GM13976 (cell line): Measurements from ENCODE around the gene CORIN.

ENCODE experiments used
- DNase-seq: peaks from one replicate; pipeline ENCODE4 v3.0.0; 2012; ENCODE audit warnings: low spot score
- CTCF ChIP-seq: IDR thresholded peaks from 2 replicates; pipeline ENCODE4 v1.5.1; 2012; ENCODE audit warnings: borderline replicate concordance, mild to moderate bottlenecking; ENCODE audit not compliant: insufficient read depth; ENCODE audit errors: extremely low read depth, missing control alignments, control extremely low read depth
- in situ Hi-C: fragments of 300-500 bp; cut with MboI; formaldehyde crosslinking; loops from one replicate; pipeline ENCODE4 v1.12.0; 2022; ENCODE audit warnings: low sequenced_read_pairs, mixed read lengths, inconsistent platforms; ENCODE audit not compliant: unreplicated experiment

Gene CORIN

GRCh38 chr4:47572981-47573380 is 264.9 kb downstream of the CORIN start:
- no peak for TF ChIP-seq CTCF
- in situ Hi-C loops: no loop called here
- no peak for DNase-seq

DNA sequence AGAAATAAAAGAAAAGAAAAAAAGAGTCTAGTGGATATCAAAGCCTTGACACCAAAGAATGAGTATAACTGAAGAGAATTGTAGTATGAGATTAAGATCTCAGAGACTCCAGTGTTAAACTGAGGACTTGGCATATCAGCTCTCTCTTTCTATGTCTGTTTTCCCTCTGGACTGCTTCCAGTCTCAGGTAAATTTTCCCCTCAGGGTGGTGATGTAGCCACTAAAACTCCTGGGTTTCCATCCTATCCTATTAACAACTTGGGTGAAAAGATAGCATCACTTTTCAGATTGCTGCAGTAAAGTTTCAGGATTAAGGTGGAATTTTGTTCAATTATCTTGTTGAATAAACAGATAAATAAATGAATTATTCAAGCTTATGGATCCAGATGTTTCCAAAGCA is 267.1 kb downstream of the CORIN start:
- in situ Hi-C loops: no loop called here
- no peak for TF ChIP-seq CTCF
- no peak for DNase-seq

DNA sequence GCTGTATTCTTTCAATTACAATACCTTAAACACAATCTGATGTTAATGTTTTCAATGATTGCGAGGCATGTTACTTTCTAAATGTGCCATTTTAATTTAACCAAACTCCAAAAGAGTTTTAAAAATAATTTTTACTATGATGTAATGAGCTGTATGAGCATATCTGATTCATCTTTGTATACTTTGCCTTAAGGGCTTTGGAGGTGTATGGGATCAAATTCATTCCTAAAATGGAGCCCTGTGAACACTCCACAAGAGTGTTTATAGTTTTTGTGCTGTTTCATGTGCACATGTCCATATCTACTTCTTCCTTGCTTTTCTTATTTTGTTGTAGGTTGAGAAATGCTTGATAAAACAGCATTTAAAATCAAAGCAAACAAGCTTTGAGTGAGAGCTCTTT is 270.4 kb downstream of the CORIN start:
- TF ChIP-seq CTCF: no peak
- no peak for DNase-seq
- in situ Hi-C loops: no loop called here

DNA sequence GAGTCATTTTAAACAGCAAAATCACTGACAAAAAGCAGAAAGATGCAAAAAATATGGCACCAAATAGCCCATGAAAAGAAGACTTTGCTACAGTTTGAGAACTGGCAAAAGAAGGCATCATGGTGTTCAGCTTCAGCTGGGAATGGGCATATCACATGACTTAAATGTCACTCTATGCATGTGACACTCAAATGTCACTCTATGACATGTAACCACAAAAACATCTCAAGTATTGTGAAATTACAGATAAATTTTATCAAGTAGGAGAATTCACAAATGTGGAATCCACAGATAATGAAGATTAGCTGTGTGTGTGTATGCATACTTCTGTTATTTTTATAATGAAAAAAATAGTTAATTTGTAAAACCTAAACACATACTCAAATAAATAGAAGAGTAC is 270.9 kb downstream of the CORIN start:
- no peak for DNase-seq
- in situ Hi-C loops: no loop called here
- no peak for TF ChIP-seq CTCF

DNA sequence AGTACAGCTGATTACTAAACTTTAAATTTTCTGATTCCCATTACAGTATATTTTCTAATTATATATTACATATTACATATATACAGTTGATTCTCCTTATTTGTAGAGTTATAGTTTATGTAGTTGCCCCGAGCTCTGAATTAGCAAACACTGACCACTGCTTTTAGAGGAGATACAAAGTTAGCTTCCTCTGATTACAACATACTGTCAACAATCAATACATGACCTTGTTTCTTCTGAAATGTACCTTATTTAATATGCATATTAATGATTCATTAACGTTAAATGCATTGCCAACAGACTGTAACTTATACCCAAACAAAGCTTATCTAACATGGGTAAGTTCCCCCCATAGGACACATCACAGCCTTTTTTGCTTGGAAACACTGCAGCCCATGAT is 271.3 kb downstream of the CORIN start:
- TF ChIP-seq CTCF: no peak
- no peak for DNase-seq
- in situ Hi-C loops: no loop called here

- DNase-seq: no peak
- TF ChIP-seq CTCF: no peak
- in situ Hi-C loops: no loop called here
Observed at GRCh38 chr4:47562297-47562696, 275.6 kb downstream of the CORIN start.

DNA sequence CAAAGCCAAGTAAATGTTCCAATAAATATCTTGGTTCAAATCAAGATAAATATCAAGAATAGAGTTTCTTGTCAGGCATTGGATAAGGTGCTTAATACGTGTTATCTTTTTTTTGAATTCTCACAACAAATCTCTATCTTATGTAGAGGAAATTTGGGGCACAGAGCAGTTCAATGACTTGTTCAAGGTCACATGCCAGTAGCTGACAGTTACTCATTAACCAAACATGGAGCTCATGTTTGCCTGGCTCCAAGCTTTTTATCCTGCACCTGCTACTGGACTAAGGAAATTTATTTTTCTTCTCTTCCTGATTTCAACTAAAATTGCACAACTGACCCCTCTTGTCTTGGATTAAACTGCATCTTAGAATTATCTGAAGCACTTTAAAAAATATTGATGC is 276.5 kb downstream of the CORIN start:
- in situ Hi-C loops: no loop called here
- no peak for TF ChIP-seq CTCF
- DNase-seq: no peak
